Caco-2 (cell line): ENCODE results near the gene PROK2. TPM values are rescaled to one million over a fixed set of nuclear protein-coding genes. Genes with fewer than 3 reads are reported as not detected.

ENCODE experiments used
- BruUV-seq: library from RNA; stranded (reverse); fragments of 400-500 nt; replicated peaks from 2 replicates; lab custom pipeline; 2021; lab: Mats Ljungman, UMichigan
- CTCF ChIA-PET: fragments of 300-600 bp; sonication (Branson Sonifier 250); formaldehyde crosslinking; loops from one replicate; lab custom pipeline; 2022; ENCODE audit warnings: antibody characterized with exemption; lab: Charles Lee
- POLR2A ChIA-PET: fragments of 300-600 bp; sonication (Branson Sonifier 250); formaldehyde crosslinking; loops from one replicate; lab custom pipeline; 2022; ENCODE audit warnings: antibody characterized with exemption; lab: Charles Lee
- DNase-seq, 2 experiments: peaks; one replicate each; pipeline versions ENCODE4 v3.0.0 to v3.0.0-alpha.2; 2020 to 2022
- H3K27me3 ChIP-seq: replicated peaks from 2 replicates; pipeline ENCODE4 v1.6.0; 2011; ENCODE audit warnings: low read length; ENCODE audit not compliant: control insufficient read depth, insufficient read depth
- H3K36me3 ChIP-seq: 2 replicates; pipeline ENCODE4 v1.5.1; 2011; ENCODE audit warnings: low read length; ENCODE audit not compliant: control insufficient read depth, insufficient read depth
- H3K4me1 ChIP-seq: fragments of 250-450 bp; sonication (Bioruptor Pico); 2 replicates; pipeline ENCODE4 v1.5.1; 2020; ENCODE audit warnings: mild to moderate bottlenecking
- H3K4me3 ChIP-seq: 2 replicates; pipeline ENCODE4 v1.5.1; 2011; ENCODE audit warnings: low read depth, mild to moderate bottlenecking, control low read depth, low read length
- H3K9me3 ChIP-seq: fragments of 250-450 bp; sonication (Bioruptor Pico); 2 replicates; pipeline ENCODE4 v1.5.1; 2020; ENCODE audit warnings: mild to moderate bottlenecking, moderate library complexity
- H3K27ac Mint-ChIP-seq: one replicate; pipeline ENCODE4 v1.8.0; 2022; ENCODE audit warnings: mixed read lengths; ENCODE audit not compliant: unreplicated experiment
- H3K27me3 Mint-ChIP-seq: one replicate; pipeline ENCODE4 v1.8.0; 2022; ENCODE audit warnings: mixed read lengths; ENCODE audit not compliant: insufficient read depth, unreplicated experiment
- H3K36me3 Mint-ChIP-seq: one replicate; pipeline ENCODE4 v1.8.0; 2022; ENCODE audit warnings: mild to moderate bottlenecking, mixed read lengths; ENCODE audit not compliant: insufficient read depth, unreplicated experiment
- H3K4me1 Mint-ChIP-seq: one replicate; pipeline ENCODE4 v1.8.0; 2022; ENCODE audit warnings: low read depth, mixed read lengths; ENCODE audit not compliant: unreplicated experiment
- H3K4me3 Mint-ChIP-seq: one replicate; pipeline ENCODE4 v1.8.0; 2022; ENCODE audit warnings: mild to moderate bottlenecking, moderate library complexity, mixed read lengths; ENCODE audit not compliant: unreplicated experiment
- H3K9me3 Mint-ChIP-seq: one replicate; pipeline ENCODE4 v1.8.0; 2022; ENCODE audit warnings: mixed read lengths; ENCODE audit not compliant: unreplicated experiment
- intact Hi-C: fragments of 100-400 bp; cut with micrococcal nuclease; formaldehyde crosslinking; loops from one replicate; pipeline ENCODE4 v1.10.0; 2022; ENCODE audit not compliant: unreplicated experiment
- total RNA-seq: library from RNA; stranded (reverse); gene quantifications from 2 replicates; pipeline ENCODE4 v1.2.3, GENCODE V29; 2022
- TF ChIP-seq, protein P1 (sequence below), 2 experiments: fragments of 200-600 bp in 1 of 2; IDR thresholded peaks; 1 replicate in 1 of 2; 2 replicates in 1 of 2; pipeline versions ENCODE4 v1.5.1 to v1.8.0; 2011 to 2022; ENCODE audit warnings: antibody characterized with exemption in 1 of 2, control low read depth in 1 of 2, inconsistent platforms in 1 of 2, low read depth in 1 of 2, low read length in 1 of 2, mild to moderate bottlenecking in 1 of 2, moderate library complexity in 1 of 2; ENCODE audit not compliant: insufficient read depth in 1 of 2, severe bottlenecking in 1 of 2, unreplicated experiment in 1 of 2

PROK2 gene
- total RNA-seq, 1 experiment from 2014 or later, result not detected

DNA sequence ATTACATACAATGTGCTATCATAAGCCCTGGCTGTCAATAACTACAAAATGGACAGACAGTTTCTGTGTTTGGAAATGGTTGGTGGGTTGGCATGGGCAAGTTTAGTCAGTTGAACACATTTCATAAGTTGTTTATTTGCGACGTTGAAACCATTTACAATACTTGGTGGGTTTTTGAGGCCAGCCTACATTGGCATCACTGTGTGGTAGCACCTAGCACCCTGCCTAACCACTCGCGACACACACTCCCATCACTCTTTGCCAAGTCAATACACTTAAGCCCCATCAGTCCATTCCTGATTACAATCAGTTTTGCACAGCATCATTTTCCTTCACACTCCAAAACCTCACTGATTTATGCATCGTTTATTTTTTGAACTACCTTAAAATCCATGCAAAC is 13.8 kb downstream of the PROK2 start:
- Mint-ChIP-seq H3K9me3 (no peaks in the 10 kb centered on the region), H3K4me1 (no peaks in the 10 kb centered on the region), H3K27me3 (peaks cover 12% of the 10 kb centered on the region), H3K4me3 (no peak overlapping the region), H3K27ac (no peak overlapping the region), H3K36me3 (no peaks in the 10 kb centered on the region)
- H3K4me3 ChIP-seq, result no peak overlapping the region
- intact Hi-C loops, result no loop called here
- no peaks in the 10 kb centered on the region for H3K4me1 ChIP-seq
- H3K27me3 ChIP-seq, result no peaks in the 10 kb centered on the region
- no peaks in the 10 kb centered on the region for H3K9me3 ChIP-seq
- ChIA-PET POLR2A (no interaction called here), CTCF (no interaction called here)
- no peak for DNase-seq
- TF ChIP-seq, protein P1, sequence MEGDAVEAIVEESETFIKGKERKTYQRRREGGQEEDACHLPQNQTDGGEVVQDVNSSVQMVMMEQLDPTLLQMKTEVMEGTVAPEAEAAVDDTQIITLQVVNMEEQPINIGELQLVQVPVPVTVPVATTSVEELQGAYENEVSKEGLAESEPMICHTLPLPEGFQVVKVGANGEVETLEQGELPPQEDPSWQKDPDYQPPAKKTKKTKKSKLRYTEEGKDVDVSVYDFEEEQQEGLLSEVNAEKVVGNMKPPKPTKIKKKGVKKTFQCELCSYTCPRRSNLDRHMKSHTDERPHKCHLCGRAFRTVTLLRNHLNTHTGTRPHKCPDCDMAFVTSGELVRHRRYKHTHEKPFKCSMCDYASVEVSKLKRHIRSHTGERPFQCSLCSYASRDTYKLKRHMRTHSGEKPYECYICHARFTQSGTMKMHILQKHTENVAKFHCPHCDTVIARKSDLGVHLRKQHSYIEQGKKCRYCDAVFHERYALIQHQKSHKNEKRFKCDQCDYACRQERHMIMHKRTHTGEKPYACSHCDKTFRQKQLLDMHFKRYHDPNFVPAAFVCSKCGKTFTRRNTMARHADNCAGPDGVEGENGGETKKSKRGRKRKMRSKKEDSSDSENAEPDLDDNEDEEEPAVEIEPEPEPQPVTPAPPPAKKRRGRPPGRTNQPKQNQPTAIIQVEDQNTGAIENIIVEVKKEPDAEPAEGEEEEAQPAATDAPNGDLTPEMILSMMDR (IDR thresholded peaks at IDR 0.05; ENCODE audit: insufficient read depth in 1 of 2, low read depth in 1 of 2, low read length in 1 of 2, severe bottlenecking in 1 of 2, unreplicated experiment in 1 of 2), result no peak
- no peaks in the 10 kb centered on the region for H3K36me3 ChIP-seq
- no TSS peak for BruUV-seq

DNA sequence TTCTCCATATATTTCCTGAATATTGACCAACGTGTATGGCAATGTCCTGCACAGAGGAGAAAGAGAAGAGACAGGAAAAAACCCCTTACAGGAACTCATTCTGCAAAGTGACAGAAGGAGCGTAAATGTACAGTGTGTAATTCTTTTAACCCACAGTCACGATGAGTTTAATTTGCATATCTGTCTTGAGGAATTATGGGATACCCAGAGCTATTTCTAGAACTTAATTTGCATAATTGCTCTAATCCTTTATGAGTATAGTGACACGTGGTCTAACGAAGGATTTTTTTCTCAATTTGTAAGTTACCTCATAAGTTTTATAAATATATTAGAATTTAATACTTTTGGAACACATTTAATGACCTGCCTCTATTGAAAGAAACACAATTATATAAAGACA is 21.5 kb downstream of the PROK2 start:
- Histone ChIP-seq H3K4me1 (no peaks in the 10 kb centered on the region), H3K4me3 (no peak overlapping the region), H3K9me3 (no peaks in the 10 kb centered on the region), H3K27me3 (no peaks in the 10 kb centered on the region), H3K36me3 (no peaks in the 10 kb centered on the region)
- CTCF ChIA-PET, result no interaction called here
- H3K9me3 Mint-ChIP-seq, result no peaks in the 10 kb centered on the region
- TF ChIP-seq, protein P1 (IDR thresholded peaks at IDR 0.05; ENCODE audit: insufficient read depth in 1 of 2, low read depth in 1 of 2, low read length in 1 of 2, severe bottlenecking in 1 of 2, unreplicated experiment in 1 of 2), result no peak
- H3K27me3 Mint-ChIP-seq, result peaks cover 15% of the 10 kb centered on the region
- H3K27ac Mint-ChIP-seq, result no peak overlapping the region
- H3K4me3 Mint-ChIP-seq, result no peak overlapping the region
- H3K36me3 Mint-ChIP-seq, result no peaks in the 10 kb centered on the region
- BruUV-seq, result no TSS peak
- no peaks in the 10 kb centered on the region for H3K4me1 Mint-ChIP-seq
- POLR2A ChIA-PET, result no interaction called here
- DNase-seq, result no peak
- intact Hi-C loops, result no loop called here

DNA sequence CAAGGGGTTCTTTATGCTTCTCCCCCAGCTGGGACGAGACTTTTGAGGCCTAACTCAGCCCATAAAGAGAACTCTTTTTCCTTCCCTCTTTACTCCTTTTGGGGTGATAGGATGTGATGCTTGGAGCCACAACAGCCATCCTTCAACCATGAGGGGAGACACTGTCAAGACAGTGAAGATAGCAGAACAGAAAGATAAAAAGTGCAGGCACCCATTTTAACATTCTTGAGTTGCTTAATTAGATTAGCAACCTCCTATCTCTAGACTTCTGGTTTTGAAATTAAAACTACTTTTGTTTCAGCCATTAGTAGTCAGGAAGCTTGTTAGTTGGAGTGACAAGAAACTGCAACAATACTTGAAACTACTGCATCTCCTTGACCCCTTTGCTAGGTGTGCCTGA is 24.8 kb downstream of the PROK2 start:
- Mint-ChIP-seq H3K4me1 (no peaks in the 10 kb centered on the region), H3K27ac (no peak overlapping the region), H3K27me3 (peaks cover 28% of the 10 kb centered on the region), H3K36me3 (no peaks in the 10 kb centered on the region), H3K9me3 (no peaks in the 10 kb centered on the region), H3K4me3 (no peak overlapping the region)
- Histone ChIP-seq H3K4me1 (no peaks in the 10 kb centered on the region), H3K27me3 (peaks cover 2% of the 10 kb centered on the region; the same call in 1 of the 2 replicates), H3K4me3 (no peak overlapping the region), H3K36me3 (no peaks in the 10 kb centered on the region), H3K9me3 (no peaks in the 10 kb centered on the region)
- POLR2A ChIA-PET, result no interaction called here
- CTCF ChIA-PET, result no interaction called here
- TF ChIP-seq, protein P1 (IDR thresholded peaks at IDR 0.05; ENCODE audit: insufficient read depth in 1 of 2, low read depth in 1 of 2, low read length in 1 of 2, severe bottlenecking in 1 of 2, unreplicated experiment in 1 of 2), result no peak
- intact Hi-C loops, result no loop called here
- no peak for DNase-seq
- BruUV-seq, result no TSS peak
